Heart right ventricle (tissue), 16 donors: ENCODE data around the gene PCDHB13. TPM values are rescaled to one million over a fixed set of nuclear protein-coding genes. Genes with fewer than 3 reads are reported as not detected.
"Not testable (repeated sequence)": the region's sequence is repeated elsewhere in the genome, so short reads cannot be mapped to it uniquely, and the experiment has no call there.

Experiments
- ATAC-seq, 8 donors: fragments of 200-7000 bp; cut with Tn5 transposase; one replicate each; pipeline ENCODE4 v1.9.1; 2020; ENCODE audit warnings: mild to moderate bottlenecking in 8 of 8, moderate library complexity in 8 of 8, moderate number of reproducible peaks in 1 of 8
- DNase-seq, 2 donors: peaks; one replicate each; pipeline ENCODE4 v3.0.0-alpha.2; 2020
- H3K27ac ChIP-seq, 10 donors: fragments of 200-600 bp; sonication (generic) in 2 of 10; one replicate each; pipeline versions ENCODE4 v1.5.0 to v1.8.0; 2020 to 2022; ENCODE audit warnings: mild to moderate bottlenecking in 3 of 10
- H3K27me3 ChIP-seq, 7 donors: fragments of 200-600 bp; one replicate each; pipeline ENCODE4 v1.8.0; 2021 to 2022; ENCODE audit warnings: mild to moderate bottlenecking in 2 of 7
- H3K36me3 ChIP-seq, 9 donors: fragments of 200-600 bp; sonication (generic) in 1 of 9; one replicate each; pipeline versions ENCODE4 v1.5.0 to v1.8.0; 2020 to 2022; ENCODE audit warnings: mild to moderate bottlenecking in 2 of 9
- H3K4me1 ChIP-seq, 9 donors: fragments of 200-600 bp; sonication (generic) in 1 of 9; one replicate each; pipeline versions ENCODE4 v1.5.0 to v1.8.0; 2020 to 2022; ENCODE audit warnings: mild to moderate bottlenecking in 4 of 9
- H3K4me3 ChIP-seq, 10 donors: fragments of 200-600 bp; sonication (generic) in 2 of 10; one replicate each; pipeline versions ENCODE4 v1.5.0 to v1.8.0; 2020 to 2022; ENCODE audit warnings: mild to moderate bottlenecking in 7 of 10, moderate library complexity in 2 of 10
- H3K9me3 ChIP-seq, 11 donors: fragments of 200-600 bp in 10 of 11; sonication (generic) in 2 of 11; one replicate each; pipeline versions ENCODE4 v1.5.0 to v1.8.0; 2013 to 2022; ENCODE audit warnings: mild to moderate bottlenecking in 2 of 11, control low read depth in 1 of 11, moderate library complexity in 1 of 11
- WGBS, 2 donors: extraction: QIAGEN DNeasy Blood & Tissue Kit; methylation state at CpG; one replicate each; pipeline ENCODE4 v1.1.7; 2013; ENCODE audit warnings: inconsistent platforms in 1 of 2; 5-methylcytosine and 5-hydroxymethylcytosine counted together
- intact Hi-C, 10 donors: fragments of 100-400 bp; cut with DNase I; formaldehyde crosslinking; loops; one replicate each; pipeline versions ENCODE4 v1.11.1 to v1.14.2; 2022
- polyA plus RNA-seq, 2 donors: library from polyadenylated mRNA; stranded (reverse); fragments of 200-250 nt; gene quantifications; one replicate each; pipeline ENCODE4 v1.2.3, GENCODE V29; 2013
- total RNA-seq, 10 donors: library from RNA; stranded (reverse); fragmentation: NEBNext Ultra II Directional in 3 of 10; extraction: Animal tissue kit (Norgen Biotek cat#: 25700) in 3 of 10; gene quantifications; one replicate each; pipeline versions ENCODE4 v1.2.1 to v1.2.4, GENCODE V29; 2021 to 2023
- TF ChIP-seq, protein P1 (sequence below), 9 donors: fragments of 200-600 bp; sonication (generic) in 2 of 9; IDR thresholded peaks; one replicate each; pipeline versions ENCODE4 v1.5.0 to v1.8.0; 2021 to 2022; ENCODE audit warnings: antibody characterized with exemption in 9 of 9, mild to moderate bottlenecking in 5 of 9, moderate library complexity in 1 of 9
- donor health status: Arrhythmogenic right ventricular cardiomyopathy.
- donor health status: ischemic (EF 13 %, LVEDD 7.1; RV severe dilation, severe dysfunction).
- donor health status: healthy with polysubstance abuse.
- donor health status: DM: no; HTN: yes; CAD: no.
- donor health status: DM: no; HTN: no; CAD: no.
- donor health status: ischemic (EF 25% LVEDD 6.9; RV normal size, moderate dysfunction).
- donor health status: ischemic (EF 25% LVEDD 5.7; RV mildly dilated, moderate dysfunction).
- donor health status: healthy.
- donor health status: DM: yes; HTN: yes; CAD: no.
- donor health status: Ischemic cardiomyopathy.
- donor health status: ischemic (EF 35%, LVEDD 5.7; RV mildly dilated, moderate dysfunction).
- donor health status: nonischemic (EF 11% LVEDD 7.7; RV severe dilation, severe dysfunction).
- donor health status: DM: yes; HTN: yes; CAD: no.
- donor health status: PGD.
- donor health status: ischemic (EF 29% LVEDD 5.4; RV normal size, mild dysfunction).
- donor health status: nonischemic (EF 23%, LVEDD 6.1; RV moderate dilation, normal function).

PCDHB13 gene
- total and polyA plus RNA-seq, 12 donors = 1.0 to 5.4 (median 3.3) TPM

DNA sequence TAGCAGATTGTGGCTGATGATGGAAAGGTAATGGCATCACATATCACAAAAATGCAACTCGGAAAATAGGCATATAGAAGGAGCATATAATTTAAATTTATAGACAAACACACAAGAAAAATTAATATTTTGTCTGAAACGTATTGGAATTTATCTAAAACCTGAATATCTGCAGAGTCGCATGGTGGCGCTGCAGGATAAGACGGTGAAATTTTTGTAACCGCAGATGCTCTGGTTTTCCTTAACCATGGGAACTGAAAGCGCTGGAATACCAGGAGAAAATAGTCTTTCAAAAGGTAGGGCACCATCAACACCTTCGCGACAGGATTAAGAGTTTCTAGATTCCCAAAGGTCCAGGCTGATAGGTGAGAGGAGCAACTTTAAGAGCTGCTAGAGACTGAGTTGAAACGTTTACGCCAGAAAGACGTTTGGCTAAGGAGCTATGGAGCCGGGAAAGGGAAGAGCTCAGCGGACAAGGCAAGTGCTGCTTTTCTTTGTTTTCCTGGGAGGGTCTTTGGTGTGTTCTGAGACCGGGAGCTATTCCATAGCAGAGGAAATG is 20.5 kb downstream of the PCDHB13 start:
- TF ChIP-seq, protein P1, sequence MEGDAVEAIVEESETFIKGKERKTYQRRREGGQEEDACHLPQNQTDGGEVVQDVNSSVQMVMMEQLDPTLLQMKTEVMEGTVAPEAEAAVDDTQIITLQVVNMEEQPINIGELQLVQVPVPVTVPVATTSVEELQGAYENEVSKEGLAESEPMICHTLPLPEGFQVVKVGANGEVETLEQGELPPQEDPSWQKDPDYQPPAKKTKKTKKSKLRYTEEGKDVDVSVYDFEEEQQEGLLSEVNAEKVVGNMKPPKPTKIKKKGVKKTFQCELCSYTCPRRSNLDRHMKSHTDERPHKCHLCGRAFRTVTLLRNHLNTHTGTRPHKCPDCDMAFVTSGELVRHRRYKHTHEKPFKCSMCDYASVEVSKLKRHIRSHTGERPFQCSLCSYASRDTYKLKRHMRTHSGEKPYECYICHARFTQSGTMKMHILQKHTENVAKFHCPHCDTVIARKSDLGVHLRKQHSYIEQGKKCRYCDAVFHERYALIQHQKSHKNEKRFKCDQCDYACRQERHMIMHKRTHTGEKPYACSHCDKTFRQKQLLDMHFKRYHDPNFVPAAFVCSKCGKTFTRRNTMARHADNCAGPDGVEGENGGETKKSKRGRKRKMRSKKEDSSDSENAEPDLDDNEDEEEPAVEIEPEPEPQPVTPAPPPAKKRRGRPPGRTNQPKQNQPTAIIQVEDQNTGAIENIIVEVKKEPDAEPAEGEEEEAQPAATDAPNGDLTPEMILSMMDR (IDR thresholded peaks at IDR 0.05) = peak in 6 of 9 donors; percentile 14 to 36 (median 30)
- DNase-seq = no peak
- Histone ChIP-seq H3K36me3 (peaks cover 0 to 4% (median 0%) of the 10 kb centered on the region in 9 donors), H3K4me1 (no peaks in the 10 kb centered on the region), H3K27me3 (peaks cover 0 to 25% (median 13%) of the 10 kb centered on the region in 7 donors), H3K4me3 (peak overlapping the region in 7 of 10 donors; percentile 2 to 44 (median 32)), H3K9me3 (peaks cover 6 to 95% (median 73%) of the 10 kb centered on the region in 11 donors), H3K27ac (no peak overlapping the region)
- ATAC-seq = no peak
- intact Hi-C loops = no loop called here
- WGBS, 2 donors = 5% methylated on average over 15 of the region's 15 CpGs

DNA sequence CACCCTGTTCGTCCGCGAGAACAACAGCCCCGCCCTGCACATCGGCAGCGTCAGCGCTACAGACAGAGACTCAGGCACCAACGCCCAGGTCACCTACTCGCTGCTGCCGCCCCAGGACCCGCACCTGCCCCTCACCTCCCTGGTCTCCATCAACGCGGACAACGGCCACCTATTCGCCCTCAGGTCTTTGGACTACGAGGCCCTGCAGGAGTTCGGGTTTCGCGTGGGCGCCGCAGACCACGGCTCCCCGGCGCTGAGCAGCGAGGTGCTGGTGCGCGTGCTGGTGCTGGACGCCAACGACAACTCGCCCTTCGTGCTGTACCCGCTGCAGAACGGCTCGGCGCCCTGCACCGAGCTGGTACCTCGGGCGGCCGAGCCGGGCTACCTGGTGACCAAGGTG is 22.2 kb downstream of the PCDHB13 start:
- ATAC-seq, H3K4me1 ChIP-seq, H3K4me3 ChIP-seq, H3K27ac ChIP-seq, H3K36me3 ChIP-seq, intact Hi-C loops, DNase-seq: not testable (repeated sequence)
- Histone ChIP-seq H3K27me3 (peaks cover 0 to 39% (median 26%) of the 10 kb centered on the region in 7 donors), H3K9me3 (peaks cover 6 to 100% (median 82%) of the 10 kb centered on the region in 11 donors)
- WGBS, 2 donors = 19 to 24% methylated on average over 39 to 40 of the region's 40 CpGs

DNA sequence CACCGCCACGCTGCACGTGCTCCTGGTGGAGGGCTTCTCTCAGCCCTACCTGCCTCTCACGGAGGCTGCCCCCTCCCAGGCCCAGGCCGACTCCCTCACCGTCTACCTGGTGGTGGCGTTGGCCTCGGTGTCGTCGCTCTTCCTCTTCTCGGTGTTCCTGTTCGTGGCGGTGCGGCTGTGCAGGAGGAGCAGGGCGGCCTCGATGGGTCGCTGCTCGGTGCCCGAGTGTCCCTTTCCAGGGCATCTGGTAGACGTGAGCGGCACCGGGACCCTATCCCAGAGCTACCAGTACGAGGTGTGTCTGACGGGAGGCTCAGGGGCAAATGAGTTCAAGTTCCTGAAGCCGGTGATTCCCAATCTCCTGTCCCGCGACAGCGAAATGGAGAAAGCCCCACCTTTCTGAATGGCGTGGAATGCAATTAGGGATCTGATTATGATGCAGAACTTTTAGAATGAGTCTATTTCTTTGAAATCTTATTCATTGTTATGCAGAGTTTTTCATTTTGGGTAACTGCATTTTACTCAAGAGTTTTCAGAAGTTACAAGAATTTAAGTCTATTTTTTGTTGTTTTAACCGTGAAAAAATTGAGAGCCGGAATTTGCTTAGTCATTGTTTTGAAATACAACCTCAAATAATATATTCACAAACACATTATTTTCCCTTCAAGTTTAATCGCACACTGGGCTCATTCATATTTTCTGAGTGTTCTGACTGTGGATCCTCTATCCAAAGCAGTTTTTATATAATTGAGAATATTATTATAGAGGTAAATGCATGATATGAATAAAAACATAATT is 23.0 kb downstream of the PCDHB13 start:
- Histone ChIP-seq H3K27ac (no peak overlapping the region), H3K4me3 (no peak overlapping the region), H3K9me3 (peaks cover 9 to 100% (median 83%) of the 10 kb centered on the region in 11 donors), H3K27me3 (peaks cover 0 to 46% (median 34%) of the 10 kb centered on the region in 7 donors), H3K36me3 (peaks cover 0 to 8% (median 0%) of the 10 kb centered on the region in 9 donors), H3K4me1 (no peaks in the 10 kb centered on the region)
- 17 to 18% methylated on average over 29 to 32 of the region's 32 CpGs for WGBS, 2 donors
- TF ChIP-seq, protein P1 (IDR thresholded peaks at IDR 0.05) = no peak
- intact Hi-C loops = no loop called here
- DNase-seq (no peak), ATAC-seq (no peak)

DNA sequence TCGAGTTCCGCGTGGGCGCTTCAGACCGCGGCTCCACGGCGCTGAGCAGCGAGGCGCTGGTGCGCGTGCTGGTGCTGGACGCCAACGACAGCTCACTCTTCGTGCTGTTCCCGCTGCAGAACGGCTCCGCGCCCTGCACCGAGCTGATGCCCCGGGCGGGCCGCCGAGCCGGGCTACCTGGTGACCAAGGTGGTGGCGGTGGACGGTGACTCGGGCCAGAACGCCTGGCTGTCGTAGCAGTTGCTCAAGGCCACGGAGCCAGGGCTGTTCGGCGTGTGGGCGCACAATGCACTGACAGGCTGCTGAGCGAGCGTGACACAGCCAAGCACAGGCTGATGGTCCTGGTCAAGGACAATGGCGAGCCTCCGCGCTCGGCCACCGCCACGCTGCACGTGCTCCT is 27.8 kb downstream of the PCDHB13 start:
- Histone ChIP-seq H3K27ac (no peak overlapping the region), H3K27me3 (peaks cover 0 to 55% (median 20%) of the 10 kb centered on the region in 7 donors), H3K4me1 (no peaks in the 10 kb centered on the region), H3K9me3 (peaks cover 5 to 100% (median 80%) of the 10 kb centered on the region in 11 donors), H3K4me3 (no peak overlapping the region), H3K36me3 (peaks cover 0 to 6% (median 0%) of the 10 kb centered on the region in 9 donors)
- WGBS, 2 donors = 14 to 20% methylated on average over 43 of the region's 43 CpGs
- ATAC-seq = no peak
- no peak for DNase-seq
- TF ChIP-seq, protein P1 (IDR thresholded peaks at IDR 0.05) = no peak
- intact Hi-C loops = loop anchor here in 3 of 10 donors (10.0 kb wide), 2 partner anchors 83 to 323 kb away; partner anchors contain the start of gene TAF7 (in 1 of the 3)
